Measurements from ENCODE around the gene CDC34.
A peak's percentile ranks its signal among the peaks of the same experiment; 100 is the strongest.

The CDC34 gene

DNA sequence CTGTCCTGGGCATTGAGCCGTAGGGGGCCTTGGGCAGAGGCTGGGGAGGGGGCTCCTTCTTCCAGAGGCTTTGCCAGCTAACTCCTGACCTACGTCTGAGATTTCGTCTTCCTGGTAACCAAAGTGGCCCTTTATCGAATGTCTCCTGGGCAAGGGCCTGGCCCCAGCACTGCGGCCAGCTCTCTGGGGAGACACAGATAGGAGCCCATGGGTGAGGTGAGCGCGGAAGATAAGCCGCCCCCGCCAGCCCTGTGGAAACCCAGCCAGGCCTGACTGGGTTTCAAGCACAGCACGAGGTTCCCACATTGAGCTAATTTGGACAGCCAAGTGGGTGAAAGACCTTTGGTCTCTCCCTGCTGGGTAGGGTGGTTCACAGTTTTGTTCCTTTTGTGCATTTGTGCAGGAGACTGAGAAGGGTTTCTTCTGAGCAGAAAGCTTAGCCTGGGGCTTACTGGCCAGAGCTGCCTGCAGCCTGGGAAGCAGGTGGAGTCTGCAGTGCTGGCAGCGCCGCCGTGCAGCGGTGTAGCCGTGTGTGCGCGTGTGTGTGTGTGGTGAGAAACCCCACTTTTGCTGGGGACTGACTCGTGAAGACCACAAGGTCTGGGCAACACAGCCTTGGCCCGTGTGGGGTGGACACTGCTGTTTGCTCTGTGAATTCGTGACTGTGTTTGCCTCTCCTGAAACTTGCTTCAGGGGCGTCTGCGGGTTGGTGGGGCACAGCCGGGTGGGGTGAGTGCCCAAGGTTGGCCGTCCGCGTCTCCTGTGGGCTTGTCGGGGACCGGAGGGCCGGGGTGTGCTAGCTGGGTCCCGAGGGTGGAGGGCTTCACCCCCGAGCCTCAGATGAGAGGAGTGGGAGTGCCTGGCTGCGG, 43.3 kb downstream of the CDC34 start:
- H3K4me3 Mint-ChIP-seq: peak overlapping the region; percentile 88
- peaks cover under 1% of the 10 kb centered on the region for H3K36me3 Mint-ChIP-seq (ENCODE audit: low read depth)
- no peak for DNase-seq (ENCODE audit: low spot score)
- no peaks in the 10 kb centered on the region for H3K27me3 Mint-ChIP-seq (ENCODE audit: low read depth)
- peak overlapping the region; percentile 49 for H3K27ac Mint-ChIP-seq
- H3K9me3 Mint-ChIP-seq: no peaks in the 10 kb centered on the region
- peaks cover 18% of the 10 kb centered on the region for H3K4me1 Mint-ChIP-seq (ENCODE audit: low read depth)

DNA sequence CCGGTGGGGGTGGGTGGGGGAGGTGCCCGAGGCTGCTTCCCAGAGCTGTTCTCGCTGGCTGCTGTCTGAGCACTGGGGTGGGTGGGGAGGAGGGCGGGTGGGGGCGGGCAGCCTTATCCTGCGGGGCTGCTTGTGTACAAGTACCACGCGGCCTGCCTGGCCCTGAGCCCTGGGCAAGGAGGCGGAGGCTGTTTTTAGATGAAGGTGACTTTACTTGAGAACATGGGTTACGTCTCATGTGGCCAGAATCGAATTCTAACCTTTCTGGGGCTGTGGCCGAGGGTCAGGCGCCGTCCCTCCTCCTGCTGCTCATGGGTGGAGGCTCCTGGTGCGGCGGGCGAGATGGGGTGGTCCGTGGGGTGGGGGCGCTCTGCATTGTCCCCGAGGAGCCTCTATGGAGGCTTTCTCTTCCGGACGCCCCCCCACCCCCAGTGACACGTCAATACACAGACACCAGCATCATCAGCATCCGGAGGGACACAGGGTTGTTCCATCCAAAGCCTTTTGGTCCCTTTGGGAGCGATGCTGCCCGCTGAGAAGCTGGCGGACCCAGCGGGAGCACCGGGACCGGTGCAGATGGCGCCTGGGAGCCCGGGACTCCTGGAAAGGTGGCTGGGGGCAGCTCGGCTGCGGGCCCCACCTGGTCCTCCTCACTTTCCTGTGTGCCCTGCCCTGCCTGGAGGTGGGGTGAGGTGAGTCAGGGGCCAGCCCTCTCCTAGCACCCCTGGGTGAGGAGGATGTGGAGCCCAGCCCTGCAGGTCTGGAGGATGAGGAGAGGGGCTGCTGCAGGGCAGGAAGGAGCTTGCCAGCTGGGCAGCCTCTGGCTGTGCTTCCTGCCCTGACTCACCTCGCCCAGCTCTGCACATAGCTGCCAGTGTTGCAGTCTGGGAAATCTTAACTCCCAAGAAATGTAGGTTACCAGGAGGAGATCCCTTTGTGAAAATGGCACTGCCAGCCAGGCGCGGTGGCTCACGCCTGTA, 44.3 kb downstream of the CDC34 start:
- peaks cover 17% of the 10 kb centered on the region for H3K4me1 Mint-ChIP-seq (ENCODE audit: low read depth)
- no peaks in the 10 kb centered on the region for H3K27me3 Mint-ChIP-seq (ENCODE audit: low read depth)
- no peaks in the 10 kb centered on the region for H3K9me3 Mint-ChIP-seq
- no peak overlapping the region for H3K27ac Mint-ChIP-seq
- H3K36me3 Mint-ChIP-seq (ENCODE audit: low read depth): peaks cover 6% of the 10 kb centered on the region
- no peak for DNase-seq (ENCODE audit: low spot score)
- H3K4me3 Mint-ChIP-seq: no peak overlapping the region

DNA sequence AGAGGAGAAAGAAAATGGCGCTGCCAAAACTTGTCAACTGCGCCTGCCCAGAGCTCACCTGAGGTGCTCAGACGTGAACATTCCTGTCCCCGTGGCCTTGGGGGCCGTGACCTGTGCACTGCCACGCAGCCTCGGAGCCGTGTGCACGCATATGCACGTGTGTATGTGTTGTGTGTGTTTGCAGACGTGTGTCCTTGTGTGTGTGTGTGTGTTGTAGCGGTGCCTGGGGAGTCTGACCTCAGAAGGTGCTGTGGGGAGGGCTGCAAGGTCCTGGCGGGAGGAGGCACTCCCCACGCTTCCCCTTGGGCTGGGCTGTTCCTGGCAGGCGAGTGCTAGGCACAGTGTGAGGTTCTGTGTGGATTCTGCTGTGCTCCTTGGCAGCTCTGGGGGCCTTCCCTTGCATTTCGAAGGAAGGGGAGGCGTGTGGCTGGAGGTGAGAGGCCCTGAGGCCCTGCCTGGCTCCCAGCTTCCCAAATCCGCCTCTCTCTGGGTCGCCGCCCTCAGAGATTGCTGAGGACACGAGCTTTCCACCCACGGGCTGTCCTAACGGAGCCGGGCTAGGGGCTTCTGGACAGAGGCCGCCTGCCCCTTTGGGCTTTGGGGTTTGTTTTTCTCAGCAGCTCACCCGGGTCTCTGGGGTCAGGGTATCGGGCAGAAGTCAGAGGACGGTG, 45.3 kb downstream of the CDC34 start:
- no peak for DNase-seq (ENCODE audit: low spot score)
- peaks cover 10% of the 10 kb centered on the region for H3K4me1 Mint-ChIP-seq (ENCODE audit: low read depth)
- H3K4me3 Mint-ChIP-seq: no peak overlapping the region
- H3K27me3 Mint-ChIP-seq (ENCODE audit: low read depth): no peaks in the 10 kb centered on the region
- no peak overlapping the region for H3K27ac Mint-ChIP-seq
- H3K36me3 Mint-ChIP-seq (ENCODE audit: low read depth): peaks cover 6% of the 10 kb centered on the region
- H3K9me3 Mint-ChIP-seq: no peaks in the 10 kb centered on the region

DNA sequence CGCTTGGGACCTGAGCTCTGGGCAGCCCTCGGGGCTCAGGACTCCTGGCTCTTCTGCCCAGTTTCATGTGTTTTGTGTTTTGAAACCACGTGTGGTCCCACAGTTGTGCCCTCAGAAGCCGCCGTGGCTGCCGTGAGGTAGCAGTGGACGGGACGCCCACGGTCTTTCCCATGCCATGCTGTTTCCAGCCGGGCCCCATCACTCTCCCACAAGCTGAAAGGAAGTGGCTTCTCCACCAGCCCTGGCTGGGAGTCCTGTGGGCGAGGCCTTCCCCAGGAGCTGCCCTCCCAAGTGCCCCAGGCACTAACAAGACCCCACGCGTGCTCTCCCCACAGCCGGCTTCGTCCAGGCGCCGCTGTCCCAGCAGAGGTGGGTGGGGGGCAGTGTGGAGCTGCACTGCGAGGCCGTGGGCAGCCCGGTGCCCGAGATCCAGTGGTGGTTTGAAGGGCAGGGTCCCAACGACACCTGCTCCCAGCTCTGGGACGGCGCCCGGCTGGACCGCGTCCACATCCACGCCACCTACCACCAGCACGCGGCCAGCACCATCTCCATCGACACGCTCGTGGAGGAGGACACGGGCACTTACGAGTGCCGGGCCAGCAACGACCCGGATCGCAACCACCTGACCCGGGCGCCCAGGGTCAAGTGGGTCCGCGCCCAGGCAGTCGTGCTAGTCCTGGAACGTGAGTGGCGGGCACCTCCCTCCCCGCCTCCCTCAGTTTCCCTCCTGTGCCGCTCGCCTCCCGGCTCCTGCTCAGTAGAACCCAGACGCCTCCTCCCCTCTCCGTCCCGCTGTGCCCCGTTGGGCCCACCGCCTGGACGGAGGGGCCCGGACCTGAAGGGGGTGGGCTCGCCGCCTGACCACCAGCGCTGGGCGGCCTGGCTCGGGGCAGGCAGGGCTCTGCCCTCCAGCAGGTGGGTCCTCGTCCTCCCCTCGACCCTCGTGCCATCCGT, 46.2 kb downstream of the CDC34 start:
- no peak for DNase-seq (ENCODE audit: low spot score)
- Mint-ChIP-seq H3K4me1 (ENCODE audit: low read depth) (peaks cover 7% of the 10 kb centered on the region), H3K27ac (no peak overlapping the region), H3K27me3 (ENCODE audit: low read depth) (no peaks in the 10 kb centered on the region), H3K4me3 (no peak overlapping the region), H3K36me3 (ENCODE audit: low read depth) (peaks cover 6% of the 10 kb centered on the region), H3K9me3 (no peaks in the 10 kb centered on the region)

- Mint-ChIP-seq H3K27ac (no peak overlapping the region), H3K27me3 (ENCODE audit: low read depth) (no peaks in the 10 kb centered on the region), H3K36me3 (ENCODE audit: low read depth) (peaks cover 6% of the 10 kb centered on the region), H3K4me1 (ENCODE audit: low read depth) (peaks cover 4% of the 10 kb centered on the region), H3K9me3 (no peaks in the 10 kb centered on the region), H3K4me3 (no peak overlapping the region)
- DNase-seq (ENCODE audit: low spot score): no peak
Observed at GRCh38 chr19:579111-579841, 47.7 kb downstream of the CDC34 start.

GRCh38 chr19:579842-580155, 48.2 kb downstream of the CDC34 start:
- Mint-ChIP-seq H3K4me1 (ENCODE audit: low read depth) (peaks cover 4% of the 10 kb centered on the region), H3K27ac (no peak overlapping the region), H3K36me3 (ENCODE audit: low read depth) (peaks cover 6% of the 10 kb centered on the region), H3K27me3 (ENCODE audit: low read depth) (no peaks in the 10 kb centered on the region), H3K4me3 (no peak overlapping the region), H3K9me3 (no peaks in the 10 kb centered on the region)
- DNase-seq (ENCODE audit: low spot score): no peak

DNA sequence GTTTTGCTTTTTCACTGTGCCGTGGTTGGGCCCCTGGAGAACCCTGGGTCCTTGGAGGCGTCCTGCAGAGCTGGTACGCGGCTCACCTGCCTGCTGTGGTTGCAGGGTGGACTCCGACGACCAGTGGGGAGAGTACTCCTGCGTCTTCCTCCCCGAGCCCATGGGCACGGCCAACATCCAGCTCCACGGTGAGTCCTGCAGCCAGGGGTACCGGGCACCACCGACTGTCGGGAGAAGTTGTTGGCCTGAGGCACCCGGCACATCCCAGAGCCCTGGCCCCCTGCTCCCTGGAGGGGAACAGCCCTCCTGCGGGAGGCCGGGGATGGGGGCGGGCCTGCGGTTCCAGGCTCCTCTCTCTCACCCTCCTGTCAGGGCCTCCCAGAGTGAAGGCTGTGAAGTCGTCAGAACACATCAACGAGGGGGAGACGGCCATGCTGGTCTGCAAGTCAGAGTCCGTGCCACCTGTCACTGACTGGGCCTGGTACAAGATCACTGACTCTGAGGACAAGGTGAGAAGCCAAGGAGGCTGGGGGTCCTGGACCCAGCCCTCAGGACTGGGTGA, 48.8 kb downstream of the CDC34 start:
- Mint-ChIP-seq H3K27me3 (ENCODE audit: low read depth) (no peaks in the 10 kb centered on the region), H3K36me3 (ENCODE audit: low read depth) (peaks cover 6% of the 10 kb centered on the region), H3K27ac (no peak overlapping the region), H3K4me3 (no peak overlapping the region), H3K9me3 (no peaks in the 10 kb centered on the region), H3K4me1 (ENCODE audit: low read depth) (peaks cover 2% of the 10 kb centered on the region)
- DNase-seq (ENCODE audit: low spot score): no peak

GRCh38 chr19:581399-582111, 50.0 kb downstream of the CDC34 start:
- H3K36me3 Mint-ChIP-seq (ENCODE audit: low read depth): peaks cover 6% of the 10 kb centered on the region
- H3K9me3 Mint-ChIP-seq: no peaks in the 10 kb centered on the region
- H3K4me1 Mint-ChIP-seq (ENCODE audit: low read depth): peaks cover 2% of the 10 kb centered on the region
- no peak for DNase-seq (ENCODE audit: low spot score)
- no peaks in the 10 kb centered on the region for H3K27me3 Mint-ChIP-seq (ENCODE audit: low read depth)
- H3K4me3 Mint-ChIP-seq: no peak overlapping the region
- no peak overlapping the region for H3K27ac Mint-ChIP-seq

GRCh38 chr19:582497-583197, 51.1 kb downstream of the CDC34 start:
- H3K4me1 Mint-ChIP-seq (ENCODE audit: low read depth): peaks cover 2% of the 10 kb centered on the region
- no peaks in the 10 kb centered on the region for H3K27me3 Mint-ChIP-seq (ENCODE audit: low read depth)
- peaks cover 6% of the 10 kb centered on the region for H3K36me3 Mint-ChIP-seq (ENCODE audit: low read depth)
- no peak for DNase-seq (ENCODE audit: low spot score)
- H3K4me3 Mint-ChIP-seq: no peak overlapping the region
- no peak overlapping the region for H3K27ac Mint-ChIP-seq
- H3K9me3 Mint-ChIP-seq: no peaks in the 10 kb centered on the region

GRCh38 chr19:583198-583967, 51.8 kb downstream of the CDC34 start:
- peaks cover 2% of the 10 kb centered on the region for H3K4me1 Mint-ChIP-seq (ENCODE audit: low read depth)
- no peak overlapping the region for H3K4me3 Mint-ChIP-seq
- DNase-seq (ENCODE audit: low spot score): no peak
- peaks cover 6% of the 10 kb centered on the region for H3K36me3 Mint-ChIP-seq (ENCODE audit: low read depth)
- no peak overlapping the region for H3K27ac Mint-ChIP-seq
- no peaks in the 10 kb centered on the region for H3K9me3 Mint-ChIP-seq
- H3K27me3 Mint-ChIP-seq (ENCODE audit: low read depth): peaks cover 4% of the 10 kb centered on the region

- H3K9me3 Mint-ChIP-seq: no peaks in the 10 kb centered on the region
- DNase-seq (ENCODE audit: low spot score): no peak
- H3K27me3 Mint-ChIP-seq (ENCODE audit: low read depth): peaks cover 8% of the 10 kb centered on the region
- H3K36me3 Mint-ChIP-seq (ENCODE audit: low read depth): peaks cover 6% of the 10 kb centered on the region
- H3K4me3 Mint-ChIP-seq: no peak overlapping the region
- H3K27ac Mint-ChIP-seq: no peak overlapping the region
- H3K4me1 Mint-ChIP-seq (ENCODE audit: low read depth): peaks cover 2% of the 10 kb centered on the region
Observed at GRCh38 chr19:583968-584239, 52.3 kb downstream of the CDC34 start.
